Fibroblast of upper back skin (primary cell): ENCODE measurements around the gene TRPM8.
A peak's percentile ranks its signal among the peaks of the same experiment; 100 is the strongest.
"Not testable (repeated sequence)": the region's sequence is repeated elsewhere in the genome, so short reads cannot be mapped to it uniquely, and the experiment has no call there.

Experiments used
- DNase-seq: peaks from one replicate; pipeline ENCODE4 v3.0.0-alpha.2; 2013

Gene TRPM8

GRCh38 chr2:233938676-233939370 lies 21.6 kb downstream of the TRPM8 start:
- no peak for DNase-seq

GRCh38 chr2:233940376-233941276 lies 23.5 kb downstream of the TRPM8 start:
- no peak for DNase-seq

- DNase-seq = no peak
Observed at GRCh38 chr2:233942731-233943130, 25.6 kb downstream of the TRPM8 start.

GRCh38 chr2:233944269-233944668 lies 27.1 kb downstream of the TRPM8 start:
- DNase-seq = no peak

- DNase-seq = no peak
Observed at GRCh38 chr2:233944722-233945121, 27.5 kb downstream of the TRPM8 start.

GRCh38 chr2:233945146-233945545 lies 28.0 kb downstream of the TRPM8 start:
- no peak for DNase-seq

- no peak for DNase-seq
Observed at GRCh38 chr2:233950078-233950825, 33.1 kb downstream of the TRPM8 start.

- DNase-seq = no peak
Observed at GRCh38 chr2:233952335-233952734, 35.2 kb downstream of the TRPM8 start.

GRCh38 chr2:233953087-233953801 lies 36.1 kb downstream of the TRPM8 start:
- no peak for DNase-seq

GRCh38 chr2:233960203-233960602 lies 43.0 kb downstream of the TRPM8 start:
- DNase-seq = no peak

- DNase-seq = no peak
Observed at GRCh38 chr2:233961905-233962304, 44.7 kb downstream of the TRPM8 start.

GRCh38 chr2:233964581-233964980 lies 47.4 kb downstream of the TRPM8 start:
- peak; percentile 32 for DNase-seq

- DNase-seq = peak; percentile 28
Observed at GRCh38 chr2:233965032-233965603, 47.9 kb downstream of the TRPM8 start.

- not testable (repeated sequence) for DNase-seq
Observed at GRCh38 chr2:233965646-233966045, 48.5 kb downstream of the TRPM8 start.

GRCh38 chr2:233966388-233966787 lies 49.2 kb downstream of the TRPM8 start:
- DNase-seq = no peak

GRCh38 chr2:233967164-233967563 lies 50.0 kb downstream of the TRPM8 start:
- DNase-seq = no peak

- DNase-seq = no peak
Observed at GRCh38 chr2:233968556-233968955, 51.4 kb downstream of the TRPM8 start.

GRCh38 chr2:233972460-233972859 lies 55.3 kb downstream of the TRPM8 start:
- DNase-seq = not testable (repeated sequence)

GRCh38 chr2:233972941-233973575 lies 55.9 kb downstream of the TRPM8 start:
- DNase-seq = no peak

GRCh38 chr2:233973786-233974185 lies 56.6 kb downstream of the TRPM8 start:
- no peak for DNase-seq

GRCh38 chr2:233974530-233975071 lies 57.4 kb downstream of the TRPM8 start:
- peak; percentile 97 for DNase-seq

- no peak for DNase-seq
Observed at GRCh38 chr2:233976087-233976486, 58.9 kb downstream of the TRPM8 start.
